Measurements from ENCODE around the gene TNFRSF9. TPM values are rescaled to one million over a fixed set of nuclear protein-coding genes. Genes with fewer than 3 reads are reported as not detected.

The TNFRSF9 gene
- total and polyA plus RNA-seq, 2 of the 8 experiments (the other 6 are each of a cell fraction or from before 2014, with no cell fraction given): not detected

DNA sequence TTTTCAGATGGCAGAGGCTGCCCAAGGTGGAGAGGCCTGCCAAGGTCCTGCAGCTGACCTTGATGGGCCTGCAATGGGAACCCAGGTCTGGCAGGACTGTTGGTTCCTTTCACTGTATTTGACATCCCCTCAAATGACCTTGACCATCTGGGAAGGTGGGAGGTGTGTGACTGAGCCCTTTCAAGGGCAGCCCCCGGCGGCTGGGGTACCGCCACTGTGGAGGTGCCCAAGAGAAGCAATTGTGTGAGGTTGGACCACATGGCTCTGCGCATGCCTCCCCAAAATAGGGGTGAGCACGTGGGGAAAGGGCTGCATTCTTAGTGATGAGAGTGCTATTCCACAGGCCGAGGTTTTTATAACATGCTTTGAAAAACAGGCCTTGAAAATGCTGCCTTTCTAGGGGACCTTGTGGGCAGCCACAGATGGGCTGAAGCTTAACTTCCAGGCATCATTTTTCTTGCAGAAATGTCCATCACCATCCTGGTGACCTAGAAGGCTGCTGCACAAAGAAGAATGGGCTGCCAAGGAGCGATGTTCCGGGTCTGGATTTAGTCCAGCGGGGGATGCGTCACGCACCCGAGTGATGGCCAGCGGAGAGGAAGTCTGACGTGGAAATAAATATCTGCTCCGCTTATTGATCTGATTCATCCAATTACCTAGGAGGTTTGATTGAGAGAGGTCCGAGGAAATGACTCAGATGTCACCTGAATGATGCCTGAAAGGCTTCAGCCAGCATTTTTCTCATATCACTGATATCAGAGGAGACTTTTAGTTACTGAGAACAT, 71.3 kb downstream of the TNFRSF9 start:
- no peak overlapping the region for H2BK20ac ChIP-seq (ENCODE audit: low read length)
- no peaks in the 10 kb centered on the region for H4K20me1 ChIP-seq (replicated peaks in 1 of 2; ENCODE audit: control insufficient read depth in 1 of 2, insufficient read depth in 2 of 2, low read length in 2 of 2)
- no peak overlapping the region for H2BK5ac ChIP-seq (ENCODE audit: low read depth, low read length)
- no peak overlapping the region for H3K23ac ChIP-seq (ENCODE audit: insufficient read length)
- H4K8ac ChIP-seq (ENCODE audit: extremely low read depth, insufficient read depth, low read length): no peak overlapping the region
- H3K4ac ChIP-seq (replicated peaks; ENCODE audit: insufficient read length, low read depth, low read length): no peak overlapping the region
- H4K5ac ChIP-seq (ENCODE audit: insufficient read length, low read depth, low read length): no peak overlapping the region
- H2BK15ac ChIP-seq (ENCODE audit: low read length): no peak overlapping the region
- no peak overlapping the region for H2BK12ac ChIP-seq (ENCODE audit: low read depth, low read length)
- H3K36me3 ChIP-seq (ENCODE audit: control insufficient read depth in 2 of 4, insufficient read depth in 4 of 4, low read length in 3 of 4): no peaks in the 10 kb centered on the region; a peak in 1 of 8 replicates
- H3K27ac ChIP-seq (ENCODE audit: low read depth, low read length): no peak overlapping the region
- no peaks in the 10 kb centered on the region for H3K4me1 ChIP-seq (replicated peaks in 1 of 4; ENCODE audit: control insufficient read depth in 3 of 4, insufficient read depth in 4 of 4, low read length in 3 of 4)
- WGBS, 2 experiments (ENCODE audit: extremely low coverage in 1 of 2, insufficient coverage in 1 of 2, insufficient read length in 1 of 2, insufficient replicate concordance in 2 of 2, low coverage in 1 of 2, low lambda C conversion rate in 2 of 2, missing lambda C conversion rate in 1 of 2): 92% methylated on average over 16 of the region's 16 CpGs; no CpG with 5 or more reads in 1 of the 2 experiments
- no peaks in the 10 kb centered on the region for H3K79me1 ChIP-seq (ENCODE audit: low read depth, low read length)
- no peak overlapping the region for H3K56ac ChIP-seq (replicated peaks; ENCODE audit: insufficient read length, low read depth, low read length)
- no peak overlapping the region for H2BK120ac ChIP-seq (replicated peaks; ENCODE audit: low read depth, low read length)
- ChIA-PET CTCF (ENCODE audit: partially characterized antibody) (interaction anchor here (1.2 to 1.5 kb wide), 3 partner anchors 10 to 100 kb away, joined by 3 to 5 read pairs (median 5); no protein-coding TSS in a partner anchor), POLR2A (ENCODE audit: partially characterized antibody) (interaction anchor here (0.6 kb wide), 1 partner anchor 17 kb away, joined by 4 read pairs; no protein-coding TSS in a partner anchor)
- no peak overlapping the region for H3K18ac ChIP-seq (ENCODE audit: extremely low read depth, low read length)
- H3K4me3 ChIP-seq (ENCODE audit: extremely low read depth in 1 of 4, insufficient read depth in 2 of 4, low read depth in 3 of 4, low read length in 4 of 4): no peak overlapping the region
- H4K91ac ChIP-seq (replicated peaks; ENCODE audit: insufficient read length, low read length): no peak overlapping the region
- no peak for FAIRE-seq
- no peak overlapping the region for H2AFZ ChIP-seq (ENCODE audit: low read length)
- no peak overlapping the region for H2AK5ac ChIP-seq (ENCODE audit: low read depth, low read length)
- no peaks in the 10 kb centered on the region for H3K23me2 ChIP-seq (ENCODE audit: low read depth, low read length)
- H3K14ac ChIP-seq (ENCODE audit: insufficient read length): no peak overlapping the region
- H3K9ac ChIP-seq (replicated peaks in 1 of 4; ENCODE audit: extremely low read depth in 1 of 4, low read depth in 3 of 4, low read length in 3 of 4): no peak overlapping the region
- H3K9me3 ChIP-seq (ENCODE audit: insufficient read depth in 2 of 2, low read depth in 1 of 2, low read length in 1 of 2): no peaks in the 10 kb centered on the region
- no peak for DNase-seq (ENCODE audit: low read depth in 1 of 2, low spot score in 2 of 2)
- H3K27me3 ChIP-seq (replicated peaks in 1 of 4; ENCODE audit: control insufficient read depth in 3 of 4, extremely low read depth in 1 of 4, insufficient read depth in 3 of 4, low read length in 3 of 4): no peaks in the 10 kb centered on the region
- no peak overlapping the region for H3K4me2 ChIP-seq (ENCODE audit: insufficient read depth in 1 of 2, low read depth in 2 of 2, low read length in 2 of 2)
- no peaks in the 10 kb centered on the region for H3K79me2 ChIP-seq (ENCODE audit: control insufficient read depth in 1 of 2, insufficient read depth in 2 of 2, low read length in 2 of 2)
- no peak for TF ChIP-seq SP1 (IDR thresholded peaks at IDR 0.05; ENCODE audit: low read depth, low read length)
- TF ChIP-seq MAFK (IDR thresholded peaks at IDR 0.05; ENCODE audit: low read depth, low read length): no peak
- no peak for TF ChIP-seq TCF12 (IDR thresholded peaks at IDR 0.05; ENCODE audit: low read depth, low read length)
- no peak for TF ChIP-seq SUZ12 (IDR thresholded peaks at IDR 0.05; ENCODE audit: low read length)
- no peak for TF ChIP-seq POLR2AphosphoS5 (IDR thresholded peaks at IDR 0.05; ENCODE audit: low read depth, low read length)
- TF ChIP-seq, protein P1, sequence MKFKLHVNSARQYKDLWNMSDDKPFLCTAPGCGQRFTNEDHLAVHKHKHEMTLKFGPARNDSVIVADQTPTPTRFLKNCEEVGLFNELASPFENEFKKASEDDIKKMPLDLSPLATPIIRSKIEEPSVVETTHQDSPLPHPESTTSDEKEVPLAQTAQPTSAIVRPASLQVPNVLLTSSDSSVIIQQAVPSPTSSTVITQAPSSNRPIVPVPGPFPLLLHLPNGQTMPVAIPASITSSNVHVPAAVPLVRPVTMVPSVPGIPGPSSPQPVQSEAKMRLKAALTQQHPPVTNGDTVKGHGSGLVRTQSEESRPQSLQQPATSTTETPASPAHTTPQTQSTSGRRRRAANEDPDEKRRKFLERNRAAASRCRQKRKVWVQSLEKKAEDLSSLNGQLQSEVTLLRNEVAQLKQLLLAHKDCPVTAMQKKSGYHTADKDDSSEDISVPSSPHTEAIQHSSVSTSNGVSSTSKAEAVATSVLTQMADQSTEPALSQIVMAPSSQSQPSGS (IDR thresholded peaks at IDR 0.05; ENCODE audit: low read length): no peak
- no peak for TF ChIP-seq SIN3A (conservative IDR thresholded peaks at IDR 0.05 in 1 of 2, IDR thresholded peaks at IDR 0.05 in 1 of 2; ENCODE audit: low read depth in 1 of 2, low read length in 2 of 2)
- no peak for TF ChIP-seq JUND (IDR thresholded peaks at IDR 0.05; ENCODE audit: low read length)
- TF ChIP-seq RBBP5 (IDR thresholded peaks at IDR 0.05; ENCODE audit: borderline replicate concordance, low read depth, low read length): no peak
- no peak for TF ChIP-seq KDM4A (IDR thresholded peaks at IDR 0.05; ENCODE audit: low read depth, low read length, severe bottlenecking)
- TF ChIP-seq CBX5 (IDR thresholded peaks at IDR 0.05; ENCODE audit: low read depth, low read length): no peak

All from H1 (cell line).